SK-N-SH (cell line): ENCODE results near the gene CBFA2T3. TPM values are rescaled to one million over a fixed set of nuclear protein-coding genes. Genes with fewer than 3 reads are reported as not detected.

Source experiments
- CTCF ChIA-PET: fragments of 300-600, 350-600 bp; formaldehyde crosslinking; extraction: SDS; loops from one replicate; lab custom pipeline; 2021; lab: Yijun Ruan, JAX
- POLR2A ChIA-PET: fragments of 350-600 bp; sonication (Branson Sonifier 250); formaldehyde crosslinking; extraction: SDS; loops from one replicate; lab custom pipeline; 2020; ENCODE audit warnings: antibody characterized with exemption, inconsistent platforms; lab: Yijun Ruan, JAX
- DNase-seq: peaks from one replicate; pipeline ENCODE4 v3.0.0; 2012
- H2AFZ ChIP-seq: fragments of 200-600 bp; sonication (generic); 2 replicates; pipeline ENCODE4 v1.8.1; 2016; ENCODE audit warnings: antibody characterized with exemption, mild to moderate bottlenecking, low read depth
- H3F3A ChIP-seq: fragments of 200-600 bp; sonication (generic); replicated peaks from 2 replicates; pipeline ENCODE3; 2016; ENCODE audit warnings: antibody characterized with exemption, mild to moderate bottlenecking; ENCODE audit not compliant: insufficient read depth
- H3K27ac ChIP-seq, 2 experiments: fragments of 200-500 bp in 1 of 2; fragments of 200-600 bp in 1 of 2; sonication (Bioruptor generic) in 1 of 2; sonication (generic), shearing (Covaris generic) in 1 of 2; 2 replicates each; pipeline versions ENCODE4 v1.5.1 to v1.6.1; 2014 to 2016; ENCODE audit warnings: low read depth in 2 of 2, inconsistent platforms in 1 of 2, low read length in 1 of 2, mild to moderate bottlenecking in 1 of 2, mixed read lengths in 1 of 2
- H3K27me3 ChIP-seq: fragments of 200-600 bp; sonication (generic), shearing (Covaris generic); 2 replicates; pipeline ENCODE4 v1.6.1; 2016; ENCODE audit warnings: mixed run types; ENCODE audit not compliant: insufficient read depth
- H3K36me3 ChIP-seq, 2 experiments: fragments of 200-500 bp in 1 of 2; fragments of 200-600 bp in 1 of 2; sonication (Bioruptor generic) in 1 of 2; sonication (generic) in 1 of 2; replicated peaks in 1 of 2; 2 replicates each; pipeline versions ENCODE3 to v1.5.1; 2014 to 2016; ENCODE audit warnings: low read length in 1 of 2, mild to moderate bottlenecking in 1 of 2; ENCODE audit not compliant: insufficient read depth in 2 of 2, control insufficient read depth in 1 of 2
- H3K4me1 ChIP-seq, 2 experiments: fragments of 200-500 bp in 1 of 2; fragments of 200-600 bp in 1 of 2; sonication (Bioruptor generic) in 1 of 2; sonication (generic), shearing (Covaris generic) in 1 of 2; 2 replicates each; pipeline versions ENCODE4 v1.5.1 to v1.6.1; 2014 to 2016; ENCODE audit warnings: low read depth in 1 of 2, low read length in 1 of 2, mixed run types in 1 of 2; ENCODE audit not compliant: insufficient read depth in 2 of 2, control insufficient read depth in 1 of 2
- H3K4me2 ChIP-seq: fragments of 200-600 bp; sonication (generic), shearing (Covaris generic); 2 replicates; pipeline ENCODE4 v1.6.1; 2017; ENCODE audit warnings: mixed run types
- H3K4me3 ChIP-seq, 2 experiments: fragments of 200-500 bp in 1 of 2; fragments of 200-600 bp in 1 of 2; sonication (Bioruptor generic) in 1 of 2; sonication (generic), shearing (Covaris generic) in 1 of 2; 2 replicates each; pipeline versions ENCODE4 v1.5.1 to v1.8.1; 2014 to 2016; ENCODE audit warnings: low read depth in 2 of 2, inconsistent platforms in 1 of 2, low read length in 1 of 2, mild to moderate bottlenecking in 1 of 2, mixed read lengths in 1 of 2, moderate library complexity in 1 of 2
- H3K79me2 ChIP-seq: fragments of 200-600 bp; sonication (generic); 2 replicates; pipeline ENCODE4 v1.8.1; 2017; ENCODE audit warnings: mild to moderate bottlenecking; ENCODE audit not compliant: insufficient read depth
- H3K9ac ChIP-seq: fragments of 200-600 bp; sonication (generic); 2 replicates; pipeline ENCODE4 v1.6.1; 2017; ENCODE audit warnings: mixed run types
- H3K9me2 ChIP-seq: fragments of 200-600 bp; sonication (generic); 2 replicates; pipeline ENCODE4 v1.6.1; 2017; ENCODE audit warnings: mixed run types
- H3K9me3 ChIP-seq: fragments of 200-600 bp; sonication (generic); 2 replicates; pipeline ENCODE4 v1.6.1; 2017; ENCODE audit warnings: mixed run types, mild to moderate bottlenecking, moderate library complexity
- H4K20me1 ChIP-seq: fragments of 200-600 bp; sonication (generic); 2 replicates; pipeline ENCODE4 v1.6.1; 2017; ENCODE audit warnings: mild to moderate bottlenecking, mixed run types; ENCODE audit not compliant: insufficient read depth
- ELF1 ChIP-seq: IDR thresholded peaks from 2 replicates; pipeline ENCODE4 v1.4.0; 2012
- EZH2phosphoT487 ChIP-seq: fragments of 200-600 bp; sonication (generic); IDR thresholded peaks from 2 replicates; pipeline ENCODE4 v1.6.1; 2017; ENCODE audit warnings: low read depth, mixed run types, mild to moderate bottlenecking, antibody characterized with exemption, moderate library complexity, borderline replicate concordance
- FOXJ3 ChIP-seq: sonication (generic); formaldehyde crosslinking; IDR thresholded peaks from 2 replicates; pipeline ENCODE4 v1.5.1; 2020; ENCODE audit warnings: mild to moderate bottlenecking, missing genetic modification reagents
- GATA2 ChIP-seq: sonication (generic); formaldehyde crosslinking; IDR thresholded peaks from 2 replicates; pipeline ENCODE4 v1.5.0; 2020; ENCODE audit warnings: mild to moderate bottlenecking, missing genetic modification reagents
- MXI1 ChIP-seq: IDR thresholded peaks from 2 replicates; pipeline ENCODE4 v1.6.1; 2012; ENCODE audit warnings: mild to moderate bottlenecking, low read depth, low read length, improper control_type of control experiment
- NFIC ChIP-seq: IDR thresholded peaks from 2 replicates; pipeline ENCODE4 v1.4.0; 2012; ENCODE audit warnings: borderline replicate concordance
- POLR2AphosphoS5 ChIP-seq: IDR thresholded peaks from 2 replicates; pipeline ENCODE4 v1.6.1; 2012; ENCODE audit warnings: low read depth, low read length
- RFX5 ChIP-seq: IDR thresholded peaks from 2 replicates; pipeline ENCODE4 v1.6.1; 2012; ENCODE audit warnings: mild to moderate bottlenecking, improper control_type of control experiment, low read length
- TAF1 ChIP-seq: IDR thresholded peaks from 2 replicates; pipeline ENCODE4 v1.6.1; 2012; ENCODE audit warnings: low read depth, mild to moderate bottlenecking, low read length, moderate library complexity, borderline replicate concordance
- TCF12 ChIP-seq: IDR thresholded peaks from 2 replicates; pipeline ENCODE4 v1.4.0; 2012
- TEAD4 ChIP-seq: IDR thresholded peaks from 2 replicates; pipeline ENCODE4 v1.4.0; 2012; ENCODE audit warnings: mild to moderate bottlenecking, borderline replicate concordance; ENCODE audit not compliant: insufficient read depth
- YY1 ChIP-seq: IDR thresholded peaks from 2 replicates; pipeline ENCODE4 v1.4.0; 2012; ENCODE audit warnings: low read depth, mild to moderate bottlenecking
- WGBS: methylation state at CpG from one replicate; pipeline ENCODE4 v1.1.6; 2017; ENCODE audit warnings: low lambda C conversion rate; 5-methylcytosine and 5-hydroxymethylcytosine counted together
- polyA plus RNA-seq, 3 experiments: library from polyadenylated mRNA; depleted of rRNA; stranded (reverse); fragments of >200 nt; gene quantifications; 2 replicates each; pipeline ENCODE4 v1.2.3, GENCODE V29; 2012
- TF ChIP-seq, protein P1 (sequence below): IDR thresholded peaks from 2 replicates; pipeline ENCODE4 v1.6.1; 2012; ENCODE audit warnings: mild to moderate bottlenecking, low read depth, low read length, moderate library complexity
- TF ChIP-seq, protein P2 (sequence below): fragments of 200-600 bp; sonication (generic); IDR thresholded peaks from 2 replicates; pipeline ENCODE4 v1.6.1; 2017; ENCODE audit warnings: antibody characterized with exemption, mild to moderate bottlenecking, moderate library complexity
- TF ChIP-seq, protein P3 (sequence below): IDR thresholded peaks from 2 replicates; pipeline ENCODE4 v1.4.0; 2012; ENCODE audit warnings: low read depth, borderline replicate concordance
- TF ChIP-seq, protein P4 (sequence below): IDR thresholded peaks from 2 replicates; pipeline ENCODE4 v1.4.0; 2012; ENCODE audit warnings: low read depth

The CBFA2T3 gene
- polyA plus RNA-seq, 1 of the 3 experiments (the other 2 are of a cell fraction) = not detected

DNA sequence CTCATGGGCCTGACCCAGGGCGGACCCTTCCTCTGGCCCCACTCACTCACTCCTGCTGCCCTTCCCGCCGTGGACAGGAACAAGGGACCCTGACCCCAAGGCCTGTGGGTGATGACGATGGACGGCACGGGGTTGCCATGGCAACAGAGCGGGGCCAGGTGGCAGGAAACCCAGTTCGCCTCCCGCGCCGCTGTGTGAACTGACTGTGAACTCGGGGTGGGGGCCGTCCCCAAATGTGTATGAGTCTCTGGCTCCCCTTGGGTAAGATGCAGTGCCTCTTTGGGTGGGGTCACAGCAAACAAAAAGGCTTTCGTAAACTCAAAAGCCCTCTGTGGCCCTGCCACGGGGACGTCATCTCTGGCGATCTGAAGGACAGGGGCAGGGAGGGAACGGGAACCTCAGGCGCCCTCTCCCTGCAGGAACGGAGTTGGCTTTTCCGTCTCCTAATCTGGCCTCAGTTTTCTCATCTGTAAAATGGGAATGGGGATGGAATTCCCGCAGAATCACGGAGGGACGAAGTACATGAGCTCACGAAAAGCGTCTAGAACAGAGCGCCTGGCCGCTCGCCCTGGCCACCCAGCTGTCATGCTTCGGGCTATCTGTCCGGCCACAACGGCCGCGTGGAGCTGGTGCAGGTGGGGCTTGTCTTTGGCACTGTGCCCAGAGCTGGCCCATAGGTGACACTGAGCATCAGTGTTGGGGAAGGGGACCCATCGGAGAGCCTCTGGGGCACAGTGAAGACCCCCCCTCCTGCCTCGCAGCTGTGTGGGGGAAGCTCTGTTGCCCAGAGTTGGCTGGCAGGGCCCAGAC is 65.7 kb downstream of the CBFA2T3 start (continued):
- TF ChIP-seq, protein P1, sequence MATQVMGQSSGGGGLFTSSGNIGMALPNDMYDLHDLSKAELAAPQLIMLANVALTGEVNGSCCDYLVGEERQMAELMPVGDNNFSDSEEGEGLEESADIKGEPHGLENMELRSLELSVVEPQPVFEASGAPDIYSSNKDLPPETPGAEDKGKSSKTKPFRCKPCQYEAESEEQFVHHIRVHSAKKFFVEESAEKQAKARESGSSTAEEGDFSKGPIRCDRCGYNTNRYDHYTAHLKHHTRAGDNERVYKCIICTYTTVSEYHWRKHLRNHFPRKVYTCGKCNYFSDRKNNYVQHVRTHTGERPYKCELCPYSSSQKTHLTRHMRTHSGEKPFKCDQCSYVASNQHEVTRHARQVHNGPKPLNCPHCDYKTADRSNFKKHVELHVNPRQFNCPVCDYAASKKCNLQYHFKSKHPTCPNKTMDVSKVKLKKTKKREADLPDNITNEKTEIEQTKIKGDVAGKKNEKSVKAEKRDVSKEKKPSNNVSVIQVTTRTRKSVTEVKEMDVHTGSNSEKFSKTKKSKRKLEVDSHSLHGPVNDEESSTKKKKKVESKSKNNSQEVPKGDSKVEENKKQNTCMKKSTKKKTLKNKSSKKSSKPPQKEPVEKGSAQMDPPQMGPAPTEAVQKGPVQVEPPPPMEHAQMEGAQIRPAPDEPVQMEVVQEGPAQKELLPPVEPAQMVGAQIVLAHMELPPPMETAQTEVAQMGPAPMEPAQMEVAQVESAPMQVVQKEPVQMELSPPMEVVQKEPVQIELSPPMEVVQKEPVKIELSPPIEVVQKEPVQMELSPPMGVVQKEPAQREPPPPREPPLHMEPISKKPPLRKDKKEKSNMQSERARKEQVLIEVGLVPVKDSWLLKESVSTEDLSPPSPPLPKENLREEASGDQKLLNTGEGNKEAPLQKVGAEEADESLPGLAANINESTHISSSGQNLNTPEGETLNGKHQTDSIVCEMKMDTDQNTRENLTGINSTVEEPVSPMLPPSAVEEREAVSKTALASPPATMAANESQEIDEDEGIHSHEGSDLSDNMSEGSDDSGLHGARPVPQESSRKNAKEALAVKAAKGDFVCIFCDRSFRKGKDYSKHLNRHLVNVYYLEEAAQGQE = no peak

DNA sequence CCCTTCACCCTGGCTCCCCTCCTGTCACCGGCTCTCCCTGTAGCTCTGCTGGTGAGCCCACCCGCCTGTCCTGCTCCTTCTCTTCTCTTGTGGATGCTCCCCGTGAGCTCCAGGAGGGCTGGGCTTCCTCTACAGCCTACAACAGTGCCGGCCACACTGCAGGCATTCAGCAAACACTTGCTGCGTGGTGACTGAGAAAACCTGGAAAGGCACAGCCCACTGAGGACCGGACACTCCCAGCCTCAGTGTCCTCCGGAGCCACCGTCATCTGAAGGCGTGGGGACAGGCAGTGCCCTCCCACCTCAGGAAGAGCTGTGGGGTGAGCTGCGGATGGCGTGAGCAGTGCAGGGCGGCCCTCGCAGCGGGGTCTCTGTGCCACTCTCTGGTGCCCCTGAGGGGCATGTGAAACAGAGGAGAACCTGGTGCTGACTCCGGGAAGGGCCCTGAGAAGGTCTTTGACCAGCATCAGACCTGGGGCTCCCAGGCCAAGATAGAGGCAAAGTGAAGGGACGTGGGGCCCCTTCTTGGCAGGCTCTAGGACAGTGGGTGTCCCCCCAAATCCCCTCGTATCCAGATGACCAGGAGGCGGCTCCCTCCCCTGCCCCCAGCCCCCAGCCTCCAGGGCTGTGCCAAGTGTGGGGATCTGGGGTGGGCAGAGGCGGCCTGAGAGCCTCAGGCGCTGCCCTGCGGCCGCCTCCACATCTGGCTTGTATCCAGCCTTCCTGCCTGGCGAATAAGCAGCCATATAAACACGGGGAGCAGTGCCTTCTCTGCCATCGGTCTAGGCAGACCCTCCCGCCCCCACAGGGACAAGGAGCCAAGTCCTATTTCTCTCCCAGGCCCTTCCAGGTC is 66.5 kb downstream of the CBFA2T3 start:
- Histone ChIP-seq H3K36me3 (no peaks in the 10 kb centered on the region), H3K27ac (no peak overlapping the region), H3K79me2 (no peaks in the 10 kb centered on the region), H3K4me3 (no peak overlapping the region), H3K9ac (no peak overlapping the region), H2AFZ (no peak overlapping the region), H3K4me2 (no peak overlapping the region)
- no peak for DNase-seq
- POLR2A ChIA-PET = no interaction called here
- no peak for TF ChIP-seq TAF1
- no peak for TF ChIP-seq ELF1
- TF ChIP-seq POLR2AphosphoS5 = no peak
- TF ChIP-seq, protein P2, sequence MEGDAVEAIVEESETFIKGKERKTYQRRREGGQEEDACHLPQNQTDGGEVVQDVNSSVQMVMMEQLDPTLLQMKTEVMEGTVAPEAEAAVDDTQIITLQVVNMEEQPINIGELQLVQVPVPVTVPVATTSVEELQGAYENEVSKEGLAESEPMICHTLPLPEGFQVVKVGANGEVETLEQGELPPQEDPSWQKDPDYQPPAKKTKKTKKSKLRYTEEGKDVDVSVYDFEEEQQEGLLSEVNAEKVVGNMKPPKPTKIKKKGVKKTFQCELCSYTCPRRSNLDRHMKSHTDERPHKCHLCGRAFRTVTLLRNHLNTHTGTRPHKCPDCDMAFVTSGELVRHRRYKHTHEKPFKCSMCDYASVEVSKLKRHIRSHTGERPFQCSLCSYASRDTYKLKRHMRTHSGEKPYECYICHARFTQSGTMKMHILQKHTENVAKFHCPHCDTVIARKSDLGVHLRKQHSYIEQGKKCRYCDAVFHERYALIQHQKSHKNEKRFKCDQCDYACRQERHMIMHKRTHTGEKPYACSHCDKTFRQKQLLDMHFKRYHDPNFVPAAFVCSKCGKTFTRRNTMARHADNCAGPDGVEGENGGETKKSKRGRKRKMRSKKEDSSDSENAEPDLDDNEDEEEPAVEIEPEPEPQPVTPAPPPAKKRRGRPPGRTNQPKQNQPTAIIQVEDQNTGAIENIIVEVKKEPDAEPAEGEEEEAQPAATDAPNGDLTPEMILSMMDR = no peak
- TF ChIP-seq TCF12 = no peak
- TF ChIP-seq, protein P1 = no peak
- no peak for TF ChIP-seq GATA2 (CRISPR knock-in tag)
- no peak for TF ChIP-seq RFX5
- no peak for TF ChIP-seq FOXJ3 (CRISPR knock-in tag)
- TF ChIP-seq MXI1 = no peak
- TF ChIP-seq, protein P3, sequence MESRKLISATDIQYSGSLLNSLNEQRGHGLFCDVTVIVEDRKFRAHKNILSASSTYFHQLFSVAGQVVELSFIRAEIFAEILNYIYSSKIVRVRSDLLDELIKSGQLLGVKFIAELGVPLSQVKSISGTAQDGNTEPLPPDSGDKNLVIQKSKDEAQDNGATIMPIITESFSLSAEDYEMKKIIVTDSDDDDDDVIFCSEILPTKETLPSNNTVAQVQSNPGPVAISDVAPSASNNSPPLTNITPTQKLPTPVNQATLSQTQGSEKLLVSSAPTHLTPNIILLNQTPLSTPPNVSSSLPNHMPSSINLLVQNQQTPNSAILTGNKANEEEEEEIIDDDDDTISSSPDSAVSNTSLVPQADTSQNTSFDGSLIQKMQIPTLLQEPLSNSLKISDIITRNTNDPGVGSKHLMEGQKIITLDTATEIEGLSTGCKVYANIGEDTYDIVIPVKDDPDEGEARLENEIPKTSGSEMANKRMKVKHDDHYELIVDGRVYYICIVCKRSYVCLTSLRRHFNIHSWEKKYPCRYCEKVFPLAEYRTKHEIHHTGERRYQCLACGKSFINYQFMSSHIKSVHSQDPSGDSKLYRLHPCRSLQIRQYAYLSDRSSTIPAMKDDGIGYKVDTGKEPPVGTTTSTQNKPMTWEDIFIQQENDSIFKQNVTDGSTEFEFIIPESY = no peak
- no peak for TF ChIP-seq YY1
- TF ChIP-seq TEAD4 = no peak
- TF ChIP-seq, protein P4, sequence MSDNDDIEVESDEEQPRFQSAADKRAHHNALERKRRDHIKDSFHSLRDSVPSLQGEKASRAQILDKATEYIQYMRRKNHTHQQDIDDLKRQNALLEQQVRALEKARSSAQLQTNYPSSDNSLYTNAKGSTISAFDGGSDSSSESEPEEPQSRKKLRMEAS = no peak
- TF ChIP-seq NFIC = no peak
- no peak for TF ChIP-seq EZH2phosphoT487
- TF ChIP-seq, all 33 proteins: peak for 0
- Histone ChIP-seq H3K9me2 (no peaks in the 10 kb centered on the region), H3K4me1 (peaks cover 0 to 6% of the 10 kb centered on the region in 2 experiments; a peak in 1 of 4 replicates), H3K27me3 (peaks cover 28% of the 10 kb centered on the region), H3K9me3 (no peaks in the 10 kb centered on the region), H4K20me1 (no peaks in the 10 kb centered on the region), H3F3A (no peaks in the 10 kb centered on the region)
- 24% methylated on average over 13 of the region's 26 CpGs for WGBS
- CTCF ChIA-PET = no interaction called here
